Measurements from ENCODE around the gene PUSL1.

Gene PUSL1

GRCh38 chr1:1356796-1357401 lies 48.5 kb downstream of the PUSL1 start:
- TF ChIP-seq, protein P1, sequence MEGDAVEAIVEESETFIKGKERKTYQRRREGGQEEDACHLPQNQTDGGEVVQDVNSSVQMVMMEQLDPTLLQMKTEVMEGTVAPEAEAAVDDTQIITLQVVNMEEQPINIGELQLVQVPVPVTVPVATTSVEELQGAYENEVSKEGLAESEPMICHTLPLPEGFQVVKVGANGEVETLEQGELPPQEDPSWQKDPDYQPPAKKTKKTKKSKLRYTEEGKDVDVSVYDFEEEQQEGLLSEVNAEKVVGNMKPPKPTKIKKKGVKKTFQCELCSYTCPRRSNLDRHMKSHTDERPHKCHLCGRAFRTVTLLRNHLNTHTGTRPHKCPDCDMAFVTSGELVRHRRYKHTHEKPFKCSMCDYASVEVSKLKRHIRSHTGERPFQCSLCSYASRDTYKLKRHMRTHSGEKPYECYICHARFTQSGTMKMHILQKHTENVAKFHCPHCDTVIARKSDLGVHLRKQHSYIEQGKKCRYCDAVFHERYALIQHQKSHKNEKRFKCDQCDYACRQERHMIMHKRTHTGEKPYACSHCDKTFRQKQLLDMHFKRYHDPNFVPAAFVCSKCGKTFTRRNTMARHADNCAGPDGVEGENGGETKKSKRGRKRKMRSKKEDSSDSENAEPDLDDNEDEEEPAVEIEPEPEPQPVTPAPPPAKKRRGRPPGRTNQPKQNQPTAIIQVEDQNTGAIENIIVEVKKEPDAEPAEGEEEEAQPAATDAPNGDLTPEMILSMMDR (IDR thresholded peaks at IDR 0.05; ENCODE audit: low read depth, low read length, poor library complexity, severe bottlenecking): no peak
- no peak for TF ChIP-seq EZH2phosphoT487 (IDR thresholded peaks at IDR 0.05; ENCODE audit: borderline replicate concordance, low read length)
- no peaks in the 10 kb centered on the region for H3F3A ChIP-seq (ENCODE audit: control insufficient read depth, insufficient read depth)
- no peak overlapping the region for H3K4me2 ChIP-seq (ENCODE audit: low read length)
- no peaks in the 10 kb centered on the region for H3K79me2 ChIP-seq (ENCODE audit: control insufficient read depth, low read length)
- peaks cover 26% of the 10 kb centered on the region for H3K27me3 ChIP-seq (ENCODE audit: control insufficient read depth, low read length)
- no peak overlapping the region for H3K27ac ChIP-seq (ENCODE audit: low read depth, low read length)
- no peaks in the 10 kb centered on the region for H3K4me1 ChIP-seq (ENCODE audit: control insufficient read depth, low read length)
- no peaks in the 10 kb centered on the region for H4K20me1 ChIP-seq (ENCODE audit: control insufficient read depth, insufficient read depth, low read depth, low read length)
- H3K9me3 ChIP-seq (ENCODE audit: control insufficient read depth, insufficient read depth, low read length): no peaks in the 10 kb centered on the region
- no peaks in the 10 kb centered on the region for H3K9me2 ChIP-seq (replicated peaks; ENCODE audit: control insufficient read depth, low read length)
- no peak overlapping the region for H3K4me3 ChIP-seq (ENCODE audit: low read length)
- H3K36me3 ChIP-seq (ENCODE audit: control insufficient read depth, low read length): no peaks in the 10 kb centered on the region

GRCh38 chr1:1357871-1358432 lies 49.6 kb downstream of the PUSL1 start:
- TF ChIP-seq, protein P1 (IDR thresholded peaks at IDR 0.05; ENCODE audit: low read depth, low read length, poor library complexity, severe bottlenecking): no peak
- TF ChIP-seq EZH2phosphoT487 (IDR thresholded peaks at IDR 0.05; ENCODE audit: borderline replicate concordance, low read length): no peak
- Histone ChIP-seq H3K27ac (ENCODE audit: low read depth, low read length) (no peak overlapping the region), H3K4me1 (ENCODE audit: control insufficient read depth, low read length) (no peaks in the 10 kb centered on the region), H3F3A (ENCODE audit: control insufficient read depth, insufficient read depth) (no peaks in the 10 kb centered on the region), H4K20me1 (ENCODE audit: control insufficient read depth, insufficient read depth, low read depth, low read length) (no peaks in the 10 kb centered on the region), H3K9me3 (ENCODE audit: control insufficient read depth, insufficient read depth, low read length) (no peaks in the 10 kb centered on the region), H3K4me2 (ENCODE audit: low read length) (no peak overlapping the region), H3K9me2 (replicated peaks; ENCODE audit: control insufficient read depth, low read length) (no peaks in the 10 kb centered on the region), H3K79me2 (ENCODE audit: control insufficient read depth, low read length) (no peaks in the 10 kb centered on the region), H3K4me3 (ENCODE audit: low read length) (no peak overlapping the region), H3K27me3 (ENCODE audit: control insufficient read depth, low read length) (peaks cover 24% of the 10 kb centered on the region), H3K36me3 (ENCODE audit: control insufficient read depth, low read length) (no peaks in the 10 kb centered on the region)

- H3K79me2 ChIP-seq (ENCODE audit: control insufficient read depth, low read length): no peaks in the 10 kb centered on the region
- TF ChIP-seq, protein P1 (IDR thresholded peaks at IDR 0.05; ENCODE audit: low read depth, low read length, poor library complexity, severe bottlenecking): no peak
- TF ChIP-seq EZH2phosphoT487 (IDR thresholded peaks at IDR 0.05; ENCODE audit: borderline replicate concordance, low read length): no peak
- no peaks in the 10 kb centered on the region for H3F3A ChIP-seq (ENCODE audit: control insufficient read depth, insufficient read depth)
- H3K9me3 ChIP-seq (ENCODE audit: control insufficient read depth, insufficient read depth, low read length): no peaks in the 10 kb centered on the region
- no peaks in the 10 kb centered on the region for H3K36me3 ChIP-seq (ENCODE audit: control insufficient read depth, low read length)
- H4K20me1 ChIP-seq (ENCODE audit: control insufficient read depth, insufficient read depth, low read depth, low read length): no peaks in the 10 kb centered on the region
- H3K4me2 ChIP-seq (ENCODE audit: low read length): no peak within 1 kb of the TSS
- no peaks in the 10 kb centered on the region for H3K4me1 ChIP-seq (ENCODE audit: control insufficient read depth, low read length)
- H3K27me3 ChIP-seq (ENCODE audit: control insufficient read depth, low read length): peaks cover 17% of the 10 kb centered on the region
- H3K27ac ChIP-seq (ENCODE audit: low read depth, low read length): no peak within 1 kb of the TSS
- no peaks in the 10 kb centered on the region for H3K9me2 ChIP-seq (replicated peaks; ENCODE audit: control insufficient read depth, low read length)
- H3K4me3 ChIP-seq (ENCODE audit: low read length): no peak within 1 kb of the TSS
Measured at GRCh38 chr1:1358433-1359271, 50.3 kb downstream of the PUSL1 start, which contains the start of gene MXRA8. MXRA8 (minus strand) TSS chr1:1358555; CDS start chr1:1358504, 51 bp downstream.

All from DOHH2 (cell line).